ENCODE results near the gene PAGE2. TPM values are rescaled to one million over a fixed set of nuclear protein-coding genes. Genes with fewer than 3 reads are reported as not detected.

Gene PAGE2
- polyA plus RNA-seq, 1 donor from 2014 or later, result not detected

GRCh38 chrX:55119712-55120111 lies 30.9 kb downstream of the PAGE2 start:
- Histone ChIP-seq H3K9me2 (ENCODE audit: insufficient read depth, low read length) (no peaks in the 10 kb centered on the region), H3K4me2 (ENCODE audit: low read length) (no peak overlapping the region), H3K27me3 (ENCODE audit: insufficient read depth, low read depth, low read length) (no peaks in the 10 kb centered on the region), H3K4me3 (ENCODE audit: low read length) (no peak overlapping the region), H3K79me2 (replicated peaks; ENCODE audit: insufficient read depth, low read length) (no peaks in the 10 kb centered on the region), H3K27ac (ENCODE audit: low read length) (no peak overlapping the region), H3F3A (ENCODE audit: insufficient read depth, low read length, poor library complexity, severe bottlenecking) (no peaks in the 10 kb centered on the region), H3K9ac (ENCODE audit: low read length) (no peak overlapping the region), H3K9me3 (ENCODE audit: low read length) (no peaks in the 10 kb centered on the region), H3K36me3 (ENCODE audit: insufficient read depth, low read length) (no peaks in the 10 kb centered on the region), H2AFZ (ENCODE audit: low read depth, low read length) (no peak overlapping the region), H4K20me1 (ENCODE audit: insufficient read depth) (no peaks in the 10 kb centered on the region)
- no peak for TF ChIP-seq CTCF (IDR thresholded peaks at IDR 0.05; ENCODE audit: poor library complexity, severe bottlenecking)
- TF ChIP-seq POLR2AphosphoS5 (IDR thresholded peaks at IDR 0.05), result no peak
- TF ChIP-seq TAF1 (IDR thresholded peaks at IDR 0.05; ENCODE audit: low read depth), result no peak
- TF ChIP-seq EP300 (conservative IDR thresholded peaks at IDR 0.05; ENCODE audit: poor library complexity, severe bottlenecking), result no peak
- no peak for TF ChIP-seq EZH2 (IDR thresholded peaks at IDR 0.05; ENCODE audit: borderline replicate concordance, insufficient read depth, low read length, poor library complexity, severe bottlenecking)
- TF ChIP-seq RAD21 (conservative IDR thresholded peaks at IDR 0.05), result no peak
- no peak for TF ChIP-seq REST (IDR thresholded peaks at IDR 0.05; ENCODE audit: borderline replicate concordance)
- TF ChIP-seq SMC3 (conservative IDR thresholded peaks at IDR 0.05; ENCODE audit: poor library complexity), result no peak
- TF ChIP-seq MXI1 (conservative IDR thresholded peaks at IDR 0.05; ENCODE audit: poor library complexity, severe bottlenecking), result no peak

DNA sequence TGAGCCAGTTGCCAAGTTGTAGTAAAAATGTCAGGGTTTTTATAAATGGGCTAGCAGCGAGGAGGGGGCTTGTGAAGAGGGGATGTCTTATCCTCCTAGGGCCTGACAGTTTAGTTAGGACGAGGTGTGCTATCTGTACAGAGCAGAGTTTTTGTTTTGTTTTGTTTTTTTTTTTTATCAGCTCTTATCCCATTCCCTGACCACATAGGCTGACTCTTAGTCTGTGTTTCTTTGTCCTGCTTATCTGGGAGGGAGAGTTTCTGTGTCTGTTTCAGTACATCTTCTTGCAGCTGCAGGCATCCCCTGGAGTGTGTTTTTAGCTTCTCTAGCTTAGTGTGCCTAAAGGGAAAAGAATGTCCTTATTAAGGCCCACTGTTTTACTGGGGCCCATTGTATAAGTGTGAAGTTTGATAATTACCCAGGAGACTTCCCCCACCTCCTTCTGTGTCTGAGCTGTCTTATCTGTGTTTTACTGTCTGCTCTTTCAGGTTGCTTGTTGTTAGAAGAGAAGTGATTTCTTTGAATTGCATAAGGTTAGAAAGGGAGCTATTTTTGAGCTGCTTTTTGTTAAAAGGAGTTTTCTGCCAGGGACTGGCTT lies 32.0 kb downstream of the PAGE2 start:
- Histone ChIP-seq H3K9me2 (ENCODE audit: insufficient read depth, low read length) (no peaks in the 10 kb centered on the region), H3K4me3 (ENCODE audit: low read length) (no peak overlapping the region), H4K20me1 (ENCODE audit: insufficient read depth) (no peaks in the 10 kb centered on the region), H3K27ac (ENCODE audit: low read length) (no peak overlapping the region), H2AFZ (ENCODE audit: low read depth, low read length) (no peak overlapping the region), H3K36me3 (ENCODE audit: insufficient read depth, low read length) (no peaks in the 10 kb centered on the region), H3F3A (ENCODE audit: insufficient read depth, low read length, poor library complexity, severe bottlenecking) (no peaks in the 10 kb centered on the region), H3K79me2 (replicated peaks; ENCODE audit: insufficient read depth, low read length) (no peaks in the 10 kb centered on the region), H3K4me2 (ENCODE audit: low read length) (no peak overlapping the region), H3K27me3 (ENCODE audit: insufficient read depth, low read depth, low read length) (no peaks in the 10 kb centered on the region), H3K9ac (ENCODE audit: low read length) (no peak overlapping the region), H3K9me3 (ENCODE audit: low read length) (no peaks in the 10 kb centered on the region)
- no peak for TF ChIP-seq RAD21 (conservative IDR thresholded peaks at IDR 0.05)
- TF ChIP-seq POLR2AphosphoS5 (IDR thresholded peaks at IDR 0.05), result no peak
- TF ChIP-seq TAF1 (IDR thresholded peaks at IDR 0.05; ENCODE audit: low read depth), result no peak
- TF ChIP-seq SMC3 (conservative IDR thresholded peaks at IDR 0.05; ENCODE audit: poor library complexity), result no peak
- TF ChIP-seq EZH2 (IDR thresholded peaks at IDR 0.05; ENCODE audit: borderline replicate concordance, insufficient read depth, low read length, poor library complexity, severe bottlenecking), result no peak
- no peak for TF ChIP-seq EP300 (conservative IDR thresholded peaks at IDR 0.05; ENCODE audit: poor library complexity, severe bottlenecking)
- TF ChIP-seq MXI1 (conservative IDR thresholded peaks at IDR 0.05; ENCODE audit: poor library complexity, severe bottlenecking), result no peak
- no peak for TF ChIP-seq CTCF (IDR thresholded peaks at IDR 0.05; ENCODE audit: poor library complexity, severe bottlenecking)
- TF ChIP-seq REST (IDR thresholded peaks at IDR 0.05; ENCODE audit: borderline replicate concordance), result no peak

Measured in neural cell (in vitro differentiated cells).